LNCAP (cell line): ENCODE results near the gene WFS1.

Experiments used
- CTCF ChIP-seq: fragments of 450-650 bp; IDR thresholded peaks from 2 replicates; pipeline ENCODE4 v1.5.1; 2017; ENCODE audit warnings: mild to moderate bottlenecking

Gene WFS1

GRCh38 chr4:6309777-6310176 is 40.1 kb downstream of the WFS1 start:
- TF ChIP-seq CTCF = no peak

GRCh38 chr4:6313216-6313615 is 43.6 kb downstream of the WFS1 start:
- no peak for TF ChIP-seq CTCF

GRCh38 chr4:6316461-6317003 is 46.9 kb downstream of the WFS1 start:
- TF ChIP-seq CTCF = no peak

- no peak for TF ChIP-seq CTCF
These were observed 48.6 kb downstream of the WFS1 start for GRCh38 chr4:6318206-6318605.

GRCh38 chr4:6319530-6320150 is 50.0 kb downstream of the WFS1 start:
- TF ChIP-seq CTCF = no peak

GRCh38 chr4:6320663-6321062 is 51.0 kb downstream of the WFS1 start:
- no peak for TF ChIP-seq CTCF

GRCh38 chr4:6321361-6321760 is 51.7 kb downstream of the WFS1 start:
- no peak for TF ChIP-seq CTCF
